ENCODE results near the gene SOX6. TPM values are rescaled to one million over a fixed set of nuclear protein-coding genes. Genes with fewer than 3 reads are reported as not detected.

Gene SOX6
- total RNA-seq, 4 donors from 2014 or later, result 1.7 to 3.6 (median 3.2) TPM

DNA sequence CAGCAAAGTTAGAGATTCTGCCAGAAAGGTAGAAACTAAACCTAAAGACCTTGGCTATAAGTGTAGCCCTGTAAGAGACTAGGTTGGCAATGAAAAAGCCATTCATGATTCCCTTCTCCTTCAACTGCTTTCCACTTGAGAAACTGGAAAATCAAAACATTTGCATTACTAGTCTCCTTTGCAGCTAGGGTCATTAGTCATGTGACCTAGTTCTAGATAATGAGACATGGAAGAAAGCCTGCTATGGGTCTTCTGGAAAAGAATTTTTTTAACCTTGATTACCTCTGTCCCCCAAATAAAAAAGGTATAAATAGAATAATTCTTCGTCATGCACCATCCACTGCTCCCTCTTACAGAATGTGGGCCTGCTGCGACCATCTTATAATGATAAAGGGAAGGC, 80.1 kb downstream of the SOX6 start:
- no peaks in the 10 kb centered on the region for H3K27me3 ChIP-seq
- 94% methylated on average over 2 of the region's 2 CpGs for WGBS
- no peaks in the 10 kb centered on the region for H3K4me1 ChIP-seq
- DNase-seq (ENCODE audit: extremely low spot score), result no peak
- H3K27ac ChIP-seq (replicated peaks in 1 of 4), result no peak overlapping the region
- TF ChIP-seq POLR2AphosphoS5 (IDR thresholded peaks at IDR 0.05) (no peak), EP300 (IDR thresholded peaks at IDR 0.05) (no peak), POLR2A (IDR thresholded peaks at IDR 0.05; ENCODE audit: low read depth) (no peak)
- TF ChIP-seq, protein P1, sequence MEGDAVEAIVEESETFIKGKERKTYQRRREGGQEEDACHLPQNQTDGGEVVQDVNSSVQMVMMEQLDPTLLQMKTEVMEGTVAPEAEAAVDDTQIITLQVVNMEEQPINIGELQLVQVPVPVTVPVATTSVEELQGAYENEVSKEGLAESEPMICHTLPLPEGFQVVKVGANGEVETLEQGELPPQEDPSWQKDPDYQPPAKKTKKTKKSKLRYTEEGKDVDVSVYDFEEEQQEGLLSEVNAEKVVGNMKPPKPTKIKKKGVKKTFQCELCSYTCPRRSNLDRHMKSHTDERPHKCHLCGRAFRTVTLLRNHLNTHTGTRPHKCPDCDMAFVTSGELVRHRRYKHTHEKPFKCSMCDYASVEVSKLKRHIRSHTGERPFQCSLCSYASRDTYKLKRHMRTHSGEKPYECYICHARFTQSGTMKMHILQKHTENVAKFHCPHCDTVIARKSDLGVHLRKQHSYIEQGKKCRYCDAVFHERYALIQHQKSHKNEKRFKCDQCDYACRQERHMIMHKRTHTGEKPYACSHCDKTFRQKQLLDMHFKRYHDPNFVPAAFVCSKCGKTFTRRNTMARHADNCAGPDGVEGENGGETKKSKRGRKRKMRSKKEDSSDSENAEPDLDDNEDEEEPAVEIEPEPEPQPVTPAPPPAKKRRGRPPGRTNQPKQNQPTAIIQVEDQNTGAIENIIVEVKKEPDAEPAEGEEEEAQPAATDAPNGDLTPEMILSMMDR (IDR thresholded peaks at IDR 0.05), result no peak
- no peaks in the 10 kb centered on the region for H3K9me3 ChIP-seq
- no peaks in the 10 kb centered on the region for H3K36me3 ChIP-seq
- no peak overlapping the region for H3K4me3 ChIP-seq
- intact Hi-C loops (cut with DNase I), result no loop called here

DNA sequence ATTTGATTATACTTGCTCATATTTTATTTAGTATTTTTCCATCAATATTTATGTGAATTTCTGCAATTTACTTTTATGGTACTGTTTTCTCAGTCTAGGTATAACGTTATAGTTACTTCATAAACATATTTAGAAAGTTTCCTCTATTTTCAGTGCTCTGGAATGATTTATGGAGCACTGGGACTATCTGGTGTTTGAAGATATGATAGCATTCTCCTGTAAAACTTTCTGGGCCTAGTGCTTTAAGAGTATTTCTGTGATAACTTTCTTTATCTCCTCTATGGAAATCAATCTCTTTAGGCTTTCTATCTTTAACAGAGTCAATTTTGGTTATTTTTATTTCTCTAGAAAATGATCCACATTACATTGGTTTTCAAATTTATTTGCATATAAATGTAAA, 85.1 kb downstream of the SOX6 start:
- H3K4me3 ChIP-seq, result no peak overlapping the region
- intact Hi-C loops (cut with DNase I), result no loop called here
- no peak overlapping the region for H3K27ac ChIP-seq (replicated peaks in 1 of 4)
- H3K36me3 ChIP-seq, result no peaks in the 10 kb centered on the region
- no peak for DNase-seq (ENCODE audit: extremely low spot score)
- no peaks in the 10 kb centered on the region for H3K27me3 ChIP-seq
- 48% methylated on average over 1 of the region's 1 CpG for WGBS
- no peaks in the 10 kb centered on the region for H3K4me1 ChIP-seq
- TF ChIP-seq POLR2AphosphoS5 (IDR thresholded peaks at IDR 0.05), result no peak
- TF ChIP-seq EP300 (IDR thresholded peaks at IDR 0.05), result no peak
- TF ChIP-seq, protein P1 (IDR thresholded peaks at IDR 0.05), result no peak
- TF ChIP-seq POLR2A (IDR thresholded peaks at IDR 0.05; ENCODE audit: low read depth), result no peak
- peaks cover 0 to 5% (median under 1%) of the 10 kb centered on the region in 4 donors for H3K9me3 ChIP-seq

DNA sequence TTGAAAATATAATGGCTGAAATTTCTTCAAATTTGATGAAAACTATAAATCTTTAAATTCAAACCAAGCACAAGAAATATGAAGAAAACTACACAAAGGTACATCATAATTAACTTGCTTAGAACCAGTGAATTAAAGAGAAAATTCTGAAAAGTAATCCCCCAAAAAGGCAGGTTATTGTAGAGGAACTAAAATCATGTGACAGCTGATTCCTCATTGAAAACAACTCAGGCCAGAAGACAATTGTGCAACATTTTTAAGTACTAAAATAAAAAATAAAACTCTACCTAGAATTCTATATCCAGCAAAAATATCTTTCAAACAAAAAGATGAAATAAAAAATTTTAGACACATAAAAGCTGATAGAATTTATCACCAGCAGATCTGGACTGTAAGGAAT, 90.3 kb downstream of the SOX6 start:
- Histone ChIP-seq H3K27me3 (no peaks in the 10 kb centered on the region), H3K4me1 (no peaks in the 10 kb centered on the region), H3K4me3 (no peak overlapping the region), H3K36me3 (no peaks in the 10 kb centered on the region), H3K27ac (replicated peaks in 1 of 4) (no peak overlapping the region), H3K9me3 (peaks cover 0 to 7% (median 3%) of the 10 kb centered on the region in 4 donors)
- no peak for DNase-seq (ENCODE audit: extremely low spot score)
- intact Hi-C loops (cut with DNase I), result no loop called here
- TF ChIP-seq POLR2A (IDR thresholded peaks at IDR 0.05; ENCODE audit: low read depth) (no peak), POLR2AphosphoS5 (IDR thresholded peaks at IDR 0.05) (no peak), EP300 (IDR thresholded peaks at IDR 0.05) (no peak)
- TF ChIP-seq, protein P1 (IDR thresholded peaks at IDR 0.05), result no peak

DNA sequence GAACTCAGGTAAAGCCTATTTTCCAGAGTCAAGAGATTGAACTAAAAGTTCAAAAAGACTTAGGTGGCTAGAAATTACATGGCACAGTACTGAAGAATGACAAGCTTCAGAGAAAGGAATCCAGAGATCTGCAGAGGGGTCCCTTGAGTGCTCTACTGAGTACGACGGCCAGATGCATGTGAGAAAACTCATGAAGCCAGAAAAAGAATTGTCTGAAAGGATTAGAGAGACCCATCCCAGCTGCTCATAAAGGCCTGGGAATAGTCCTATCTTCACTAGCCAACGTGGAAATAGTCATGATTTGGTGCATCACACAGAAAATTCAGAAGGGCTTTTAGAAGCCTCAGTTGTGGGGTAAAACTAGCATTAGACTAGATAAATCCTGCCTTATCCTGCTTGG, 91.3 kb downstream of the SOX6 start:
- no peaks in the 10 kb centered on the region for H3K36me3 ChIP-seq
- no peak overlapping the region for H3K27ac ChIP-seq (replicated peaks in 1 of 4)
- WGBS, result 59% methylated on average over 3 of the region's 3 CpGs
- DNase-seq (ENCODE audit: extremely low spot score), result no peak
- H3K4me3 ChIP-seq, result no peak overlapping the region
- intact Hi-C loops (cut with DNase I), result no loop called here
- no peaks in the 10 kb centered on the region for H3K27me3 ChIP-seq
- no peak for TF ChIP-seq POLR2A (IDR thresholded peaks at IDR 0.05; ENCODE audit: low read depth)
- TF ChIP-seq, protein P1 (IDR thresholded peaks at IDR 0.05), result no peak
- no peak for TF ChIP-seq POLR2AphosphoS5 (IDR thresholded peaks at IDR 0.05)
- H3K4me1 ChIP-seq, result no peaks in the 10 kb centered on the region
- peaks cover 0 to 7% (median 3%) of the 10 kb centered on the region in 4 donors for H3K9me3 ChIP-seq

DNA sequence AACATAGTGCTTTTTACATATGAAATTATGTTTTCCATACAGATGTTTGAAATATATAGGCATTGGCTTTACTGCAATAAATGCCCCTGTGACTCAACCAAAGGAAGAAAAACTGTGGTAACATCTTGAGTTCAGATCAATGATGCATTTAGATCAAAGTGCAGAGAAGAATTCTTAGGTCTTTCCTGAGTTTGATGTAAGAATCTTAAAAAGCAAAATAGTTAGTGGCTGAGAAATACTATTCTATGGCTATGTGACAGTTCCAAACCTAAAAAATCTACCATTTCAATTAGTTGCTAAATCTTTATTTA, 93.7 kb downstream of the SOX6 start:
- H3K27me3 ChIP-seq, result no peaks in the 10 kb centered on the region
- intact Hi-C loops (cut with DNase I), result no loop called here
- peaks cover 0 to 7% (median 3%) of the 10 kb centered on the region in 4 donors for H3K9me3 ChIP-seq
- no peak overlapping the region for H3K27ac ChIP-seq (replicated peaks in 1 of 4)
- H3K4me1 ChIP-seq, result no peaks in the 10 kb centered on the region
- TF ChIP-seq EP300 (IDR thresholded peaks at IDR 0.05) (no peak), POLR2AphosphoS5 (IDR thresholded peaks at IDR 0.05) (no peak), POLR2A (IDR thresholded peaks at IDR 0.05; ENCODE audit: low read depth) (no peak)
- TF ChIP-seq, protein P1 (IDR thresholded peaks at IDR 0.05), result no peak
- no peaks in the 10 kb centered on the region for H3K36me3 ChIP-seq
- no peak for DNase-seq (ENCODE audit: extremely low spot score)
- no peak overlapping the region for H3K4me3 ChIP-seq

All from esophagus muscularis mucosa (tissue), 4 donors.